ENCODE data around the gene COA1.

The COA1 gene

DNA sequence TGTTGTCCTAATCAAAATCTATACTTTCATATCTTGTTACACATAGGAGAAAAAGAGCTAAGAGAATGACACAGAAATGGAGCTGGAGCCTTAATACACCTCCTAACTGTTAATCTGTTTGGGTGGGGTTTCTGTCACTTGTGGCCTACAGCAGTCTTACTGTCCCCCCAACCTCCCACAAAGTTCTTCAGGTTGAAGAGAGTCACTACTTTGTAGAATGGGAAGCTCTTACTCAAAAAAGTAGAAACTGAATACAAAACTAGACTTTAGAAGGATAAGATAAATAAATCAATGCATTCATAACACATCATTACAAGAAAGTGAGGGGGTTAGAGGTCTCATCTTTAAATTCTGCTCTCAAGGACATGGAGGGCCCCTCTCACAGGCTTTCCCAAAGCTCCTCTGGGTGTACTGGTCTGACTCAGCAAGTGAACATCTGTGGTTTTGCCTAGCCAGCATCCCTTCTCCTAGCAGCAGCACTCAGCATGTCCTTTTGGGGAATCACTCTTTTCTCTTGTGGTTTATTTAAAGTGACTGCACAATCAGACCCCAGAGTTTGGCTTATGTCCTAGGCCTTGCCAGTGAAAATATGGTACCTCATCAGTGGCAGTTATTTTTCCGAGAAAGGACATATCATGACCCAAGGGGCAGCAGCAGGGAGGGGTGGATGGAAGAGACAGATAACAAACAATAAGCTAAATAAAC lies 27.2 kb upstream of the COA1 start:
- no peak overlapping the region for H3K27ac ChIP-seq (replicated peaks)
- no peak for TF ChIP-seq POLR2AphosphoS5 (IDR thresholded peaks at IDR 0.05; ENCODE audit: low read depth)
- no peak for TF ChIP-seq SPI1 (IDR thresholded peaks at IDR 0.05; ENCODE audit: borderline replicate concordance, low read depth)
- no peak for TF ChIP-seq REST (IDR thresholded peaks at IDR 0.05; ENCODE audit: insufficient replicate concordance, low read depth)
- TF ChIP-seq GABPA (IDR thresholded peaks at IDR 0.05; ENCODE audit: low read depth): no peak
- no peak for TF ChIP-seq CTCF (IDR thresholded peaks at IDR 0.05; ENCODE audit: insufficient read depth, low read length)
- H3K4me3 ChIP-seq (replicated peaks; ENCODE audit: insufficient read depth, low read length): no peak overlapping the region
- DNase-seq (ENCODE audit: low read depth in 1 of 2, low spot score in 1 of 2): no peak
- no peaks in the 10 kb centered on the region for H3K27me3 ChIP-seq (ENCODE audit: insufficient read depth, poor library complexity, severe bottlenecking)

GRCh38 chr7:43754596-43754995 lies 25.3 kb upstream of the COA1 start:
- H3K27me3 ChIP-seq (ENCODE audit: insufficient read depth, poor library complexity, severe bottlenecking): no peaks in the 10 kb centered on the region
- no peak overlapping the region for H3K27ac ChIP-seq (replicated peaks)
- DNase-seq (ENCODE audit: low read depth in 1 of 2, low spot score in 1 of 2): no peak
- TF ChIP-seq GABPA (IDR thresholded peaks at IDR 0.05; ENCODE audit: low read depth): no peak
- TF ChIP-seq POLR2AphosphoS5 (IDR thresholded peaks at IDR 0.05; ENCODE audit: low read depth): no peak
- no peak for TF ChIP-seq CTCF (IDR thresholded peaks at IDR 0.05; ENCODE audit: insufficient read depth, low read length)
- TF ChIP-seq SPI1 (IDR thresholded peaks at IDR 0.05; ENCODE audit: borderline replicate concordance, low read depth): no peak
- no peak for TF ChIP-seq REST (IDR thresholded peaks at IDR 0.05; ENCODE audit: insufficient replicate concordance, low read depth)
- no peak overlapping the region for H3K4me3 ChIP-seq (replicated peaks; ENCODE audit: insufficient read depth, low read length)

GRCh38 chr7:43753843-43754242 lies 24.5 kb upstream of the COA1 start:
- DNase-seq (ENCODE audit: low read depth in 1 of 2, low spot score in 1 of 2): no peak
- TF ChIP-seq REST (IDR thresholded peaks at IDR 0.05; ENCODE audit: insufficient replicate concordance, low read depth): no peak
- Histone ChIP-seq H3K27me3 (ENCODE audit: insufficient read depth, poor library complexity, severe bottlenecking) (no peaks in the 10 kb centered on the region), H3K27ac (replicated peaks) (no peak overlapping the region), H3K4me3 (replicated peaks; ENCODE audit: insufficient read depth, low read length) (no peak overlapping the region)
